Measurements from ENCODE around the gene ALDH4A1.

DNA sequence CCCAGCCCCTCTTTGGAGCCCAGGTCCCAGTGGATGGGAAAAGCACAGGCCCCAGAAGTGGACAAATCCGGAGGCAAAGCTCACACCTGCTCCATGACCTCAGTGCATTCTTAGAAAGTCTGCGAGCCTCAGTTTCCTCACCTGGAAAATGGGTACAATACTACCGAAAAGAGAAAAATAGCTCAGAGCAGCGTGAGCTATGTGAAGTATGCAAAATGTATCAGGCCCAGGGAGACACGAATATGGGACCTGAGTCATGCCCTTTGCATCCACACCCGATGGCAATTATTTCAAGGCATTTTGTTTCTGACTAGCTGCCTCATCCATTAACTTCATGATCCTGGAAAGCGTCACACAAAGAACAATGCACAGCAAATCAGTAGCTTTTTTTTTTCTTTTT lies 9.2 kb downstream of the ALDH4A1 start:
- TF ChIP-seq, protein P1, sequence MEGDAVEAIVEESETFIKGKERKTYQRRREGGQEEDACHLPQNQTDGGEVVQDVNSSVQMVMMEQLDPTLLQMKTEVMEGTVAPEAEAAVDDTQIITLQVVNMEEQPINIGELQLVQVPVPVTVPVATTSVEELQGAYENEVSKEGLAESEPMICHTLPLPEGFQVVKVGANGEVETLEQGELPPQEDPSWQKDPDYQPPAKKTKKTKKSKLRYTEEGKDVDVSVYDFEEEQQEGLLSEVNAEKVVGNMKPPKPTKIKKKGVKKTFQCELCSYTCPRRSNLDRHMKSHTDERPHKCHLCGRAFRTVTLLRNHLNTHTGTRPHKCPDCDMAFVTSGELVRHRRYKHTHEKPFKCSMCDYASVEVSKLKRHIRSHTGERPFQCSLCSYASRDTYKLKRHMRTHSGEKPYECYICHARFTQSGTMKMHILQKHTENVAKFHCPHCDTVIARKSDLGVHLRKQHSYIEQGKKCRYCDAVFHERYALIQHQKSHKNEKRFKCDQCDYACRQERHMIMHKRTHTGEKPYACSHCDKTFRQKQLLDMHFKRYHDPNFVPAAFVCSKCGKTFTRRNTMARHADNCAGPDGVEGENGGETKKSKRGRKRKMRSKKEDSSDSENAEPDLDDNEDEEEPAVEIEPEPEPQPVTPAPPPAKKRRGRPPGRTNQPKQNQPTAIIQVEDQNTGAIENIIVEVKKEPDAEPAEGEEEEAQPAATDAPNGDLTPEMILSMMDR (IDR thresholded peaks at IDR 0.05; ENCODE audit: low read depth, low read length, missing input control) = no peak
- TF ChIP-seq JUND (IDR thresholded peaks at IDR 0.05) (no peak), NR2F2 (IDR thresholded peaks at IDR 0.05) (no peak), EGR1 (IDR thresholded peaks at IDR 0.05; ENCODE audit: low read depth in 2 of 2) (no peak), YY1 (IDR thresholded peaks at IDR 0.05) (no peak), GABPA (IDR thresholded peaks at IDR 0.05 in 1 of 2, conservative IDR thresholded peaks at IDR 0.05 in 1 of 2) (no peak), TAF1 (conservative IDR thresholded peaks at IDR 0.05) (no peak), RAD21 (IDR thresholded peaks at IDR 0.05) (no peak), FOXA1 (IDR thresholded peaks at IDR 0.05) (no peak)
- TF ChIP-seq, protein P2, sequence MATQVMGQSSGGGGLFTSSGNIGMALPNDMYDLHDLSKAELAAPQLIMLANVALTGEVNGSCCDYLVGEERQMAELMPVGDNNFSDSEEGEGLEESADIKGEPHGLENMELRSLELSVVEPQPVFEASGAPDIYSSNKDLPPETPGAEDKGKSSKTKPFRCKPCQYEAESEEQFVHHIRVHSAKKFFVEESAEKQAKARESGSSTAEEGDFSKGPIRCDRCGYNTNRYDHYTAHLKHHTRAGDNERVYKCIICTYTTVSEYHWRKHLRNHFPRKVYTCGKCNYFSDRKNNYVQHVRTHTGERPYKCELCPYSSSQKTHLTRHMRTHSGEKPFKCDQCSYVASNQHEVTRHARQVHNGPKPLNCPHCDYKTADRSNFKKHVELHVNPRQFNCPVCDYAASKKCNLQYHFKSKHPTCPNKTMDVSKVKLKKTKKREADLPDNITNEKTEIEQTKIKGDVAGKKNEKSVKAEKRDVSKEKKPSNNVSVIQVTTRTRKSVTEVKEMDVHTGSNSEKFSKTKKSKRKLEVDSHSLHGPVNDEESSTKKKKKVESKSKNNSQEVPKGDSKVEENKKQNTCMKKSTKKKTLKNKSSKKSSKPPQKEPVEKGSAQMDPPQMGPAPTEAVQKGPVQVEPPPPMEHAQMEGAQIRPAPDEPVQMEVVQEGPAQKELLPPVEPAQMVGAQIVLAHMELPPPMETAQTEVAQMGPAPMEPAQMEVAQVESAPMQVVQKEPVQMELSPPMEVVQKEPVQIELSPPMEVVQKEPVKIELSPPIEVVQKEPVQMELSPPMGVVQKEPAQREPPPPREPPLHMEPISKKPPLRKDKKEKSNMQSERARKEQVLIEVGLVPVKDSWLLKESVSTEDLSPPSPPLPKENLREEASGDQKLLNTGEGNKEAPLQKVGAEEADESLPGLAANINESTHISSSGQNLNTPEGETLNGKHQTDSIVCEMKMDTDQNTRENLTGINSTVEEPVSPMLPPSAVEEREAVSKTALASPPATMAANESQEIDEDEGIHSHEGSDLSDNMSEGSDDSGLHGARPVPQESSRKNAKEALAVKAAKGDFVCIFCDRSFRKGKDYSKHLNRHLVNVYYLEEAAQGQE (IDR thresholded peaks at IDR 0.05) = no peak
- TF ChIP-seq, protein P3, sequence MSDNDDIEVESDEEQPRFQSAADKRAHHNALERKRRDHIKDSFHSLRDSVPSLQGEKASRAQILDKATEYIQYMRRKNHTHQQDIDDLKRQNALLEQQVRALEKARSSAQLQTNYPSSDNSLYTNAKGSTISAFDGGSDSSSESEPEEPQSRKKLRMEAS (IDR thresholded peaks at IDR 0.05) = no peak
- TF ChIP-seq, protein P4, sequence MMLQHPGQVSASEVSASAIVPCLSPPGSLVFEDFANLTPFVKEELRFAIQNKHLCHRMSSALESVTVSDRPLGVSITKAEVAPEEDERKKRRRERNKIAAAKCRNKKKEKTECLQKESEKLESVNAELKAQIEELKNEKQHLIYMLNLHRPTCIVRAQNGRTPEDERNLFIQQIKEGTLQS (IDR thresholded peaks at IDR 0.05) = no peak
- TF ChIP-seq, protein P5, sequence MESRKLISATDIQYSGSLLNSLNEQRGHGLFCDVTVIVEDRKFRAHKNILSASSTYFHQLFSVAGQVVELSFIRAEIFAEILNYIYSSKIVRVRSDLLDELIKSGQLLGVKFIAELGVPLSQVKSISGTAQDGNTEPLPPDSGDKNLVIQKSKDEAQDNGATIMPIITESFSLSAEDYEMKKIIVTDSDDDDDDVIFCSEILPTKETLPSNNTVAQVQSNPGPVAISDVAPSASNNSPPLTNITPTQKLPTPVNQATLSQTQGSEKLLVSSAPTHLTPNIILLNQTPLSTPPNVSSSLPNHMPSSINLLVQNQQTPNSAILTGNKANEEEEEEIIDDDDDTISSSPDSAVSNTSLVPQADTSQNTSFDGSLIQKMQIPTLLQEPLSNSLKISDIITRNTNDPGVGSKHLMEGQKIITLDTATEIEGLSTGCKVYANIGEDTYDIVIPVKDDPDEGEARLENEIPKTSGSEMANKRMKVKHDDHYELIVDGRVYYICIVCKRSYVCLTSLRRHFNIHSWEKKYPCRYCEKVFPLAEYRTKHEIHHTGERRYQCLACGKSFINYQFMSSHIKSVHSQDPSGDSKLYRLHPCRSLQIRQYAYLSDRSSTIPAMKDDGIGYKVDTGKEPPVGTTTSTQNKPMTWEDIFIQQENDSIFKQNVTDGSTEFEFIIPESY (IDR thresholded peaks at IDR 0.05) = no peak

Measured in liver (tissue), 3 donors.